NCI-H1105 treated with DMSO at 0.1 percent for 48 hours (cell line): Measurements from ENCODE around the gene SYT13.
A peak's percentile ranks its signal among the peaks of the same experiment; 100 is the strongest.

Source experiments
- DNase-seq: peaks from one replicate; lab custom pipeline; 2025; lab: John Stamatoyannopoulos, UW

The SYT13 gene

GRCh38 chr11:45305874-45306623, 19.9 kb upstream of the SYT13 start:
- DNase-seq = no peak

GRCh38 chr11:45304992-45305335, 18.8 kb upstream of the SYT13 start:
- DNase-seq = no peak

GRCh38 chr11:45304111-45304991, 18.2 kb upstream of the SYT13 start:
- DNase-seq = no peak

DNA sequence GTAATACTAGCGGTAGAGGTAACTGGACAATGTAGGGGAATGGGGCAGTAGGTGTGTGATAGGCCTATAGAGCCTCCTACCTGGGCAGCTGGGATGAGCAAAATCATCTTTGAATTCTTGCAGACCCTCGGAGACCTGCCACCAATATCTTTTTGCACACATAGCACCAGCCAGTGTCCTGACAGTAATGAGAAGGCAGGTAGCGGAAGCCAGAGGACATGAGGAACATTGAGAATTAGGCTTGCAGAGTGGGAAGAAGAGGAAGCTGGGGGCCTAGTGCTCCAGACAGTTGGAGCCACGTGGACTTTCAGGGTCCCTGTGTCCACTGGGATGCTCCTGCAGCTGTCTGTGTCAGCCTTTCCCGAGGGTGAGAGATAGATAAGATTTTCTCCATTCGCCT, 17.2 kb upstream of the SYT13 start:
- no peak for DNase-seq

GRCh38 chr11:45301537-45302246, 15.6 kb upstream of the SYT13 start:
- peak; percentile 14 for DNase-seq

DNA sequence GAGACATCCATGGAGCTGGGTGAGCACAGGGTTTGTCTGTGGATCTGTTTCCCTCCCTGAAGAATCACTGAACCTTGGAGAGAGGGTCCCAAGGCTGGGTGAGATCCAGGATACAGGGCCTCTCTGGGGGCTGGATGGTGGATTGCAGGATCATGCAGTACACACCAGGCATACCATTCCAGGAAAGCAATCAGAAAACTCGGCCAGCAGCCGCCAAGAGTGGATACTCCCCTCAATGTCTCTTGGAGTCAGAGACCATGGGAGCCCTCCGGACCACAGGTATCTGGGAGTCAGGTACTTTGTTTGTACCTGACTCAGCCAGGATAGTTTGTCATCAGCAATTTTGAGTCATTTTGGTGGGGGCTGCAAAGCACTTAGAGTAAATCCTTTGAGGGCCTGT, 14.6 kb upstream of the SYT13 start:
- DNase-seq = no peak

- DNase-seq = no peak
Observed at GRCh38 chr11:45298718-45299117, 12.6 kb upstream of the SYT13 start.

- DNase-seq = no peak
Observed at GRCh38 chr11:45296075-45296474, 9.9 kb upstream of the SYT13 start.

- no peak for DNase-seq
Observed at GRCh38 chr11:45294499-45294898, 8.4 kb upstream of the SYT13 start.

GRCh38 chr11:45293566-45294192, 7.5 kb upstream of the SYT13 start:
- peak; percentile 82 for DNase-seq

DNA sequence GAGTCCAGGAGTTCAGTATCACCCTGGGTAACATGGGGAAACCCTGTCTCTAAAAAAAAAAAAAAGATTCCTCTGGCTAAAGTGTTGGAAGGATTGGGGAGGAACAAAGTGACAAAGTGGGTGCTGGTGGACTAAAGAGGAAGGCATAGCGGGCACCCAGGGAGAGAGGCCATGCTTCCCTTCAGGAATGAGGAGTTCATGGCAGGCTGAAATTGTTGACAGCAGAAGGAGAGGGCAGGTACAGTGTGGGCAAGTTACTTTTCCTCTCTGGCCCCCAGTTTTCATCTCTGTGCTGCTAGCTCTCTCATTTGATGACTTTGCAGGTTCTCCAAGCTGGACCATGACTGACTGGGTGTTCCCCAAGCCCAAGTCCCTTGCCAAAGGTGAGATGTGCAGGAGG, 4.4 kb upstream of the SYT13 start:
- no peak for DNase-seq

DNA sequence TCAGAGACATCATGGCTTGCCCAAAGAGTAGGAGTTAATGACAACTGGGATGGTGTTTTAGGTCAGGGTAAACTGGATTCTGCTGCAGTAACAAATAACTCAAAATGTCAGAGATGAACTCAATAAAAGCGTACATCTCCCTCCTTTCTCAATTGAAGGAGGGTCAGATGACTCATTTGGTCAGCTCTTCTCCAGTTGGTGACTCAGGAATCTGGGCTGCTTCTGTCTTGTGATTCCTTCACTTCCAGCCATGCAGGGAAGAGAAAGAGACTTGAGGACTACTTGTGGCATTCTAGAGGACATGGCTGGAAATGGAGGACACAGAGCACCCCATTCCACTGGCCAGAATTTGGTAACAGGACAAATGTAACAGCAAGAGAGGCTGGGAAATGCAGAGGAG, 3.2 kb upstream of the SYT13 start:
- no peak for DNase-seq

GRCh38 chr11:45288339-45288738, 2.2 kb upstream of the SYT13 start:
- peak; percentile 71 for DNase-seq

GRCh38 chr11:45287316-45287903, 1.3 kb upstream of the SYT13 start:
- no peak for DNase-seq

DNA sequence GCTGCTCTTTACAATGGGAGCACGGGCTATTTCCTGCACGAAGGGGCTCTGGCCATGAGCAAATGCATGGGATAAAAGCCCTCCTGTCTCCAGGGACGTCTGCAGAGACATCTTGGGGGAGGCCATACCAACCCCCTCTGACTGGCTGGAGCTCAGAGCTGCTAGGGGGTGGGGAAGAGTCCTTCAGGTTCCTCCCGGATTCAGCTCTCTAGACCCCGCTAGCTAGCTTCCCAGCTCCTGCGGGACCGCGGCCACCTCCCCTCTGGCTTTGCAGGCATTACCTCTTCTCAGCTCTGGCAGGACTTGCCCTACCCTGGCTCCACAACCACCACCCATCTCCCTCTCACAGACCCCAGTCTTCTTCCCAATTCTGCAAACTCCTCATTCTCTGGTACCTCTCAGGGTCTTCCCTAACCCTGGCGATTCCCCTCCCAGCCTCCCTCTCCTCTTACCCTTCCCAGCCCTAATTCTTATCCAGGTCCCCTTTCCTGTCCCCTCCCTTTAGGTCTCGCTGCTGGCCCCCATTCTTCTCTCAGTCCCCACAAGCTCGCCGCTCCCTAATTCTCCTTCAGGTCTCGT, 802 bp downstream of the SYT13 start:
- no peak for DNase-seq

DNA sequence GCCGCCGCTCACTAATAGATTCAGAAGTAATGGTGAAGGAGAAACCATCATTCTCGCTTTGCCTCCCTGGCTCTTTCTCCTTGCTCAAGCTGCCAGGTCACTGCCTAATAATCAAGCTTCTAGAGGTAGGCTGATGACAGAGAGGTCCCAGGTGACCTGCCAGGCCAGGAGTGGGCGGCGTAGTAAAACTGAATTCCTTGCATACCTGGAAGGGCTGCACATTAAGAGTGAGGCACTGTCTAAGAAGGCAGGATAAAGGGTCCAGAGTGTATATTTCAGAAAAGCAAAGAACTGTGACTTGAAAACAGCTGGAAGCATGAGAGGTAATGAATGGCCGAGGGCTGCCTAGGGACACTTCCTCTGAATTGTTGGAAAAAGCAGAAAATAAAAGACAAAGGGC, 4.1 kb downstream of the SYT13 start:
- no peak for DNase-seq

GRCh38 chr11:45280449-45280848, 5.7 kb downstream of the SYT13 start:
- no peak for DNase-seq

DNA sequence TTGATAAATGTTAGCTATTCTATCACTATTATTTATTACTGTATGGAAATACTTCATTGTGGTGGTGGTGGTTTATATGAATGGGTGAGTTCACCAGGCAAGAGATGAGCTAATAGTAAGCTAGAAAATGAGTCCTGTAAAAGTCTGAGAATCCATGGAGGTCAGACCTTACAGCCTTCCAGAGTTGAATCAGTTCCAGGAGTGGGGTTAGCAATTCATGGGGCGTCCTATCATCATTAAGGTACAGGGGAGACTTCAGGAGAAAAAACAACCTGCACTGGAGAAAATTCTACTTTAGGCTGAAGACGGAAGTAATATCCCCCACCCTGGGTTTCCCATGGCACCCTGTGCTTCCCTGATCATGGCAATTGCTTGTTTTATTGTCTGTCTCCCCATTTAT, 6.5 kb downstream of the SYT13 start:
- DNase-seq = no peak

- DNase-seq = no peak
Observed at GRCh38 chr11:45278714-45279113, 7.4 kb downstream of the SYT13 start.

DNA sequence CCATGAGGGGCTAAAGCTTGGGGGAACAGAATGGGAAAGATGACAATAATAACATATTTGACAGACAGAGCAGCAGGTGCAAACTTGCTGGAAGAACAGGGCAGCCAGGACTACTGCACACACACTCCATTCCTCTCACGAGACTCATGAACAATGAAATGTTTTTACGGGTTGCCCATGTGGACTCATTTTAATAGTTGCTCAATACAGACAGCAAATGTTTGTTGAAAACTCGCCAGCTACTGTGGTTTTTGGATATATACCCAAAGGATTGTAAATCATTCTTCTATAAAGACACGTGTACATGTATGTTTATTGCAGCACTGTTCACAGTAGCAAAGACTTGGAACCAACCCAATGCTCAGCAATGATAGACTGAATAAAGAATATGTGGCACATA, 10.3 kb downstream of the SYT13 start:
- no peak for DNase-seq

- no peak for DNase-seq
Observed at GRCh38 chr11:45274206-45274605, 11.9 kb downstream of the SYT13 start.

- DNase-seq = no peak
Observed at GRCh38 chr11:45273509-45273908, 12.6 kb downstream of the SYT13 start.
